ENCODE measurements around the gene ST3GAL2. TPM values are rescaled to one million over a fixed set of nuclear protein-coding genes. Genes with fewer than 3 reads are reported as not detected.

Gene ST3GAL2
- total and polyA plus RNA-seq, 9 of the 15 experiments (the other 6 are each of a cell fraction or from before 2014, with no cell fraction given) = 1.5 to 108 (median 34.3) TPM

GRCh38 chr16:70438585-70438968 is 323 bp downstream of the ST3GAL2 start (continued):
- TF ChIP-seq MYC (IDR thresholded peaks at IDR 0.05; ENCODE audit: low read depth, low read length) (0 out of 2 replicates have a peak, but pooled peaks have one; percentile 13), MYC (CRISPR knock-in tag; IDR thresholded peaks at IDR 0.05; ENCODE audit: borderline replicate concordance, low read depth) (no peak), PHF8 (IDR thresholded peaks at IDR 0.05; ENCODE audit: borderline replicate concordance, low read length) (peak; percentile 19; the same call in 1 of the 2 replicates), NONO (IDR thresholded peaks at IDR 0.05; ENCODE audit: low read depth in 2 of 2, low read length in 1 of 2) (0 out of 4 replicates have a peak, but pooled peaks of 1 of the 2 experiments have one; percentile 50), NR0B1 (IDR thresholded peaks at IDR 0.05; ENCODE audit: partially characterized antibody) (no peak), RB1 (IDR thresholded peaks at IDR 0.05; ENCODE audit: low read depth) (peak; percentile 15; the same call in 1 of the 2 replicates), IRF1 (CRISPR knock-in tag; IDR thresholded peaks at IDR 0.05; ENCODE audit: borderline replicate concordance) (no peak), SIN3A (IDR thresholded peaks at IDR 0.05; ENCODE audit: borderline replicate concordance in 2 of 2, control insufficient read depth in 1 of 2, low read depth in 2 of 2, low read length in 2 of 2) (peak in 1 of 2 experiments; percentile 41; a peak in 1 of 4 replicates), MTA3 (IDR thresholded peaks at IDR 0.05; ENCODE audit: borderline replicate concordance) (no peak), IFI16 (CRISPR knock-in tag; IDR thresholded peaks at IDR 0.05) (no peak), TAF1 (IDR thresholded peaks at IDR 0.05; ENCODE audit: control insufficient read depth, extremely low read depth, insufficient read depth, low read length, severe bottlenecking) (peak; percentile 1), REST (IDR thresholded peaks at IDR 0.05; ENCODE audit: borderline replicate concordance) (peak; percentile 62), REST (CRISPR knock-in tag; IDR thresholded peaks at IDR 0.05; ENCODE audit: low read depth) (no peak)

Measured in K562 (cell line).